HepG2 (cell line): Measurements from ENCODE around the gene LMAN1L. TPM values are rescaled to one million over a fixed set of nuclear protein-coding genes. Genes with fewer than 3 reads are reported as not detected.

ENCODE experiments used
- CENPX ChIP-seq: sonication (generic); formaldehyde crosslinking; IDR thresholded peaks from 2 replicates; pipeline ENCODE4 v1.9.0; 2021; ENCODE audit warnings: mild to moderate bottlenecking, missing genetic modification reagents, moderate library complexity
- FUBP1 ChIP-seq: sonication (generic); formaldehyde crosslinking; IDR thresholded peaks from 2 replicates; pipeline ENCODE4 v1.5.1; 2020; ENCODE audit warnings: missing genetic modification reagents, mild to moderate bottlenecking, borderline replicate concordance
- HNF4G ChIP-seq, 2 experiments: sonication (generic) in 1 of 2; formaldehyde crosslinking in 1 of 2; IDR thresholded peaks; 2 replicates each; pipeline versions ENCODE4 v1.4.0 to v1.6.1; 2011 to 2020; ENCODE audit warnings: borderline replicate concordance in 2 of 2, low read depth in 2 of 2, mild to moderate bottlenecking in 2 of 2, low read length in 1 of 2, missing genetic modification reagents in 1 of 2, moderate library complexity in 1 of 2
- HOXA9 ChIP-seq: sonication (generic); formaldehyde crosslinking; IDR thresholded peaks from 2 replicates; pipeline ENCODE4 v1.8.1; 2022; ENCODE audit warnings: missing genetic modification reagents, mild to moderate bottlenecking, moderate library complexity, borderline replicate concordance
- JUN ChIP-seq: sonication (generic); formaldehyde crosslinking; IDR thresholded peaks from 2 replicates; pipeline ENCODE4 v1.4.0; 2020; ENCODE audit warnings: mild to moderate bottlenecking, missing genetic modification reagents
- KDM5B ChIP-seq: sonication (generic); formaldehyde crosslinking; IDR thresholded peaks from 2 replicates; pipeline ENCODE4 v1.4.0; 2020; ENCODE audit warnings: missing genetic modification reagents, mild to moderate bottlenecking, borderline replicate concordance
- POGZ ChIP-seq: sonication (generic); formaldehyde crosslinking; IDR thresholded peaks from 2 replicates; pipeline ENCODE4 v1.4.0; 2020; ENCODE audit warnings: mild to moderate bottlenecking, missing genetic modification reagents
- RARA ChIP-seq: IDR thresholded peaks from 2 replicates; pipeline ENCODE4 v1.6.1; 2016; ENCODE audit warnings: missing genetic modification reagents, missing compliant biosample characterization
- SMC3 ChIP-seq: IDR thresholded peaks from 2 replicates; pipeline ENCODE4 v1.6.1; 2011; ENCODE audit warnings: low read length, improper control_type of control experiment
- U2AF1 ChIP-seq: fragments of 200-400 bp; formaldehyde crosslinking; optimal IDR thresholded peaks from 2 replicates; pipeline ENCODE3; 2017; ENCODE audit warnings: mild to moderate bottlenecking, low read depth, low read length
- USF2 ChIP-seq, 2 experiments: sonication (generic) in 1 of 2; formaldehyde crosslinking in 1 of 2; IDR thresholded peaks; 2 replicates each; pipeline versions ENCODE4 v1.5.1 to v1.6.1; 2011 to 2020; ENCODE audit warnings: borderline replicate concordance in 1 of 2, low read depth in 1 of 2, low read length in 1 of 2, mild to moderate bottlenecking in 1 of 2, missing genetic modification reagents in 1 of 2, moderate library complexity in 1 of 2
- ZNF230 ChIP-seq: sonication (generic); formaldehyde crosslinking; IDR thresholded peaks from 2 replicates; pipeline ENCODE4 v1.4.0; 2020; ENCODE audit warnings: mild to moderate bottlenecking, missing genetic modification reagents
- ZNF501 ChIP-seq: sonication (generic); formaldehyde crosslinking; IDR thresholded peaks from 2 replicates; pipeline ENCODE4 v1.5.1; 2020; ENCODE audit warnings: mild to moderate bottlenecking, moderate library complexity, missing genetic modification reagents
- ZNF570 ChIP-seq: sonication (generic); formaldehyde crosslinking; IDR thresholded peaks from 2 replicates; pipeline ENCODE4 v1.4.0; 2020; ENCODE audit warnings: mild to moderate bottlenecking, missing genetic modification reagents, borderline replicate concordance
- ZNF792 ChIP-seq: IDR thresholded peaks from 2 replicates; pipeline ENCODE4 v1.6.1; 2016
- ZSCAN9 ChIP-seq: IDR thresholded peaks from 2 replicates; pipeline ENCODE4 v1.6.1; 2016; ENCODE audit warnings: borderline replicate concordance
- polyA plus RNA-seq, 8 experiments: library from polyadenylated mRNA; depleted of rRNA in 3 of 8; stranded (reverse) in 7 of 8; unstranded in 1 of 8; fragments of >200 nt; fragmentation: Illumina TruSeq in 4 of 8; extraction: Trizol in 4 of 8; gene quantifications; 2 replicates each; pipeline versions ENCODE4 v1.2.1 to v1.2.3, GENCODE V29; 2011 to 2016; ENCODE audit warnings: low read depth in 4 of 8, missing spikeins in 1 of 8, mixed read lengths in 1 of 8; ENCODE audit not compliant: insufficient read depth in 1 of 8
- total RNA-seq, 5 experiments: library from RNA; depleted of rRNA; stranded (reverse); fragments of >200 nt; fragmentation: Illumina TruSeq; extraction: Trizol; gene quantifications; 2 replicates each; pipeline ENCODE4 v1.2.3, GENCODE V29; 2016; ENCODE audit warnings: low read depth in 1 of 5
- TF ChIP-seq, protein P1 (sequence below): sonication (generic); formaldehyde crosslinking; IDR thresholded peaks from 2 replicates; pipeline ENCODE4 v1.4.0; 2020; ENCODE audit warnings: missing genetic modification reagents, borderline replicate concordance
- TF ChIP-seq, protein P2 (sequence below): sonication (generic); formaldehyde crosslinking; IDR thresholded peaks from 2 replicates; pipeline ENCODE4 v1.9.0; 2022; ENCODE audit warnings: low read depth, missing genetic modification reagents
- TF ChIP-seq, protein P3 (sequence below): IDR thresholded peaks from 2 replicates; pipeline ENCODE4 v1.6.1; 2016; ENCODE audit warnings: low read depth, borderline replicate concordance

Gene LMAN1L
- total and polyA plus RNA-seq, 2 of the 13 experiments (the other 11 are each of a cell fraction or from before 2014, with no cell fraction given), result not detected

DNA sequence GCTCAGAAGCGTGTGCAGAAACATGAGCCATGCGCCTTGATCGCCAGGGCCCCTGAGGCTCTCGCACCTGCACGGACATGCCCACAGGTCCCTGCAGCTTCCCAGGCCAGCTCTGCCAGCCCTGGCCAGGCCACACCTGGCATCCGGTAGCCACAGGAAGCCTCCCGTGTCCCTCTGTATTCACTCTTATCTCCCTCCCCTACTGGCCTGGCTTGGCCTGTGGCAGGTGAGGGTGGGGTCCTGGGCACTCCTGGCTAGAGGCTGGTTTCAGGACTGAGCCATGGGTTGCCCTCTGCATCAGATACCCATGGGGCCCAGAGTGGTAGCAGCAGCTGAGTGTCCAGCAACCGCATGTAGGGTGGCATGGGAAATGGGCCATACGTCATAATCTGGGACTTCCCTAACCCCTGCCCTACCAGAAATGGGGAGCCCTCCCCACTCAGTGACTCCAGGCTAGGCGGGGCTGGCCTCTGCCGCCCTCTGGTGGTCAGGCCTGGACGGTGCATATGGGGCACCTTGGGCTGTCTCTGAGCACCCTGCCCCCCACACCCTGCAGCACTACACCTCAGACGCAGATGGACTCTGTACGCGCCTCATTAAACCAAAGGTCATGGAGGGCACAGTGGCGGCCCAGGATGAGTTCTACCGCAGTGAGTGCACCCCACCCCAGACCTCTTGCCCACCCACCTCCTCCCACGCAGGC is 12.6 kb upstream of the LMAN1L start (continued):
- TF ChIP-seq ZNF570 (CRISPR knock-in tag), result no peak
- TF ChIP-seq, protein P1, sequence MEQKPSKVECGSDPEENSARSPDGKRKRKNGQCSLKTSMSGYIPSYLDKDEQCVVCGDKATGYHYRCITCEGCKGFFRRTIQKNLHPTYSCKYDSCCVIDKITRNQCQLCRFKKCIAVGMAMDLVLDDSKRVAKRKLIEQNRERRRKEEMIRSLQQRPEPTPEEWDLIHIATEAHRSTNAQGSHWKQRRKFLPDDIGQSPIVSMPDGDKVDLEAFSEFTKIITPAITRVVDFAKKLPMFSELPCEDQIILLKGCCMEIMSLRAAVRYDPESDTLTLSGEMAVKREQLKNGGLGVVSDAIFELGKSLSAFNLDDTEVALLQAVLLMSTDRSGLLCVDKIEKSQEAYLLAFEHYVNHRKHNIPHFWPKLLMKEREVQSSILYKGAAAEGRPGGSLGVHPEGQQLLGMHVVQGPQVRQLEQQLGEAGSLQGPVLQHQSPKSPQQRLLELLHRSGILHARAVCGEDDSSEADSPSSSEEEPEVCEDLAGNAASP (CRISPR knock-in tag), result no peak; the same call in 1 of the 2 replicates
- TF ChIP-seq JUN (CRISPR knock-in tag), result no peak
- TF ChIP-seq ZSCAN9 (CRISPR knock-in tag), result no peak
- TF ChIP-seq ZNF501 (CRISPR knock-in tag), result no peak
- TF ChIP-seq, protein P2, sequence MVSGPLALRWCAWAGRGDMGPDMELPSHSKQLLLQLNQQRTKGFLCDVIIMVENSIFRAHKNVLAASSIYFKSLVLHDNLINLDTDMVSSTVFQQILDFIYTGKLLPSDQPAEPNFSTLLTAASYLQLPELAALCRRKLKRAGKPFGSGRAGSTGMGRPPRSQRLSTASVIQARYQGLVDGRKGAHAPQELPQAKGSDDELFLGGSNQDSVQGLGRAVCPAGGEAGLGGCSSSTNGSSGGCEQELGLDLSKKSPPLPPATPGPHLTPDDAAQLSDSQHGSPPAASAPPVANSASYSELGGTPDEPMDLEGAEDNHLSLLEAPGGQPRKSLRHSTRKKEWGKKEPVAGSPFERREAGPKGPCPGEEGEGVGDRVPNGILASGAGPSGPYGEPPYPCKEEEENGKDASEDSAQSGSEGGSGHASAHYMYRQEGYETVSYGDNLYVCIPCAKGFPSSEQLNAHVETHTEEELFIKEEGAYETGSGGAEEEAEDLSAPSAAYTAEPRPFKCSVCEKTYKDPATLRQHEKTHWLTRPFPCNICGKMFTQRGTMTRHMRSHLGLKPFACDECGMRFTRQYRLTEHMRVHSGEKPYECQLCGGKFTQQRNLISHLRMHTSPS (CRISPR knock-in tag), result peak; percentile 60; the same call in 1 of the 2 replicates
- no peak for TF ChIP-seq U2AF1
- TF ChIP-seq KDM5B (CRISPR knock-in tag), result no peak
- TF ChIP-seq HNF4G (IDR thresholded peaks at IDR 0.05; ENCODE audit: borderline replicate concordance, low read depth, low read length), result peak; percentile 54; the same call in 1 of the 2 replicates
- TF ChIP-seq HNF4G (CRISPR knock-in tag; IDR thresholded peaks at IDR 0.05; ENCODE audit: borderline replicate concordance, low read depth), result no peak
- TF ChIP-seq, protein P3, sequence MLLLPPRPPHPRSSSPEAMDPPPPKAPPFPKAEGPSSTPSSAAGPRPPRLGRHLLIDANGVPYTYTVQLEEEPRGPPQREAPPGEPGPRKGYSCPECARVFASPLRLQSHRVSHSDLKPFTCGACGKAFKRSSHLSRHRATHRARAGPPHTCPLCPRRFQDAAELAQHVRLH (CRISPR knock-in tag), result no peak
- TF ChIP-seq HOXA9 (CRISPR knock-in tag), result no peak
- TF ChIP-seq ZNF230 (CRISPR knock-in tag), result no peak
- TF ChIP-seq RARA (CRISPR knock-in tag), result no peak
- TF ChIP-seq SMC3, result peak; percentile 56; the same call in 1 of the 2 replicates
- TF ChIP-seq ZNF792 (CRISPR knock-in tag), result 0 out of 2 replicates have a peak, but pooled peaks have one; percentile 48
- TF ChIP-seq CENPX, result no peak
- TF ChIP-seq FUBP1 (CRISPR knock-in tag), result no peak
- TF ChIP-seq POGZ, result no peak
- TF ChIP-seq USF2 (IDR thresholded peaks at IDR 0.05; ENCODE audit: low read depth, low read length), result no peak
- TF ChIP-seq USF2 (CRISPR knock-in tag; IDR thresholded peaks at IDR 0.05; ENCODE audit: borderline replicate concordance), result no peak
